AML-193 (cell line): ENCODE measurements around the gene MAGEB17.

Experiments used
- DNase-seq, 2 experiments: peaks; one replicate each; lab custom pipeline; 2025; lab: John Stamatoyannopoulos, UW

The MAGEB17 gene

DNA sequence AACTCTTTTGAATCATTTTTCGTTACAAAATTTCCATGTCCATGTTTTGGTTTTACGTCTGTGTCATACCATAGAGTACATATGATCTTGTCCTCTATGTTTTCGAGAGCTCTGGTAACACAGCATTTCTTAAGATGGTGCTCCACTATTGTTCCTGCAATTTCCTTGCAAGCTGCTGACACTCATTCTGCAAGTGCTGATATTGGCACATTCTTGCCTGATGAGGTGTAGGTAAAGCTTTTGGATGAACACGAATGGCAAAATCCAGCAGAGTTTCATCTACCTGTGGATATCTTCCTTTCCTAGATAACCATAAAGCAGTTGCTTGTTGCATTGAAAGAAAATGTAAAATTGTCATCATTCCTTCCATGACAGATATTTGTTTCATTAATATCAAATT is 41.3 kb downstream of the MAGEB17 start:
- no peak for DNase-seq

DNA sequence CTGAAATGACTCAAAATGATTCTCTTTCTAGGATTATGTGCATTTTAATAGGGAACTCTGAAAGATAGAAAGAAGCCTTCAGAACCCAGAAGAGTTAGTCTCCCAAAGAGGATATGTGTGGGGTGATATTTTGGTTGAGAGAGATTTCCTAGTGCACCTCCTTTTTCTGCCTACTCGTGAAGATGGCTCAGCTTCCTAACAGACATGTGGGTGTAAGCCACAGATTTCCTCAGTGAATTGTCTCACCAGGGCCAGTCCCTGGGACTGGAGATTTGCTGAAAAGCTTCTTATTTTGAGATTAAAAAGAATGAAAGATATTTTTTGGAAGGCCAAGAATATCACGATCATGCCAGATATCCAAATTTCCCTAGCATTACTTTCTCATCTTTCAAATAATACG is 42.8 kb downstream of the MAGEB17 start:
- no peak for DNase-seq

DNA sequence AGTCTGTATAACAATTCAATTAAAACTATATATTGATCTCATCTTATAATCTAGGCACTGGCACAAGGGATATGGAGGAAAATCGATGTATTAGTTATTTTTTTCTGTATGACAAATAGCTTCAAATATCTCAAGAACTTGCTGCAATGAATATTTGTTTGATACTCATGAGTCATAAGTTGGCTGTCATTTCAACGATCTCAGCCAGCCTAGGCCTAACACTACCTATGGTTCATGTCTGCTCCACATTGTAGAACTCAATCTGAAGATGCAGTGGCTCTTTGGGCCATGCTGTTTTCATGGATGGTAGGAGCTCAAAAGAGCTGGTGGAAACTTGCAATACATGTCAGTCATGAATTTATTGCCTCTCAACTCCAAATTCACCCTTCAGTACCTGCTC is 44.7 kb downstream of the MAGEB17 start:
- no peak for DNase-seq

DNA sequence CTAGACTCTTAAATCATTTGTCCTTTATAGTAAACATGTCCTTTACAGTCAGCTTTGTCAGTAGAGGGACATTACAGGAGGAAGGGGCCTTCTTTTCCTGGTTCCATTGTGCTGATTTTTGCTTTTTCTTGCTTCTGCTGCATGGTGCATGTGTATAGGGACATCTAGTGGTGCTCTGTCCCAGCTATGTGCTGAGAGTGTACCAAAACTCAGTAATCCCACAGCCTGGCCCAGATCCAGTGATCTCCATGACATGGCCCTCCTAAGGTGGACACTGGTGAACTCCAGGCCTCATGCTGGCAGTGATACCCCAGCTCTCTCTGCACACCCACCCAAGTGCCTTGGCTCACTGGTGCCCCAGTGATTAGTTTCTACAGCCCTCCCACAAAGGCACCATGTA is 45.2 kb downstream of the MAGEB17 start:
- no peak for DNase-seq

DNA sequence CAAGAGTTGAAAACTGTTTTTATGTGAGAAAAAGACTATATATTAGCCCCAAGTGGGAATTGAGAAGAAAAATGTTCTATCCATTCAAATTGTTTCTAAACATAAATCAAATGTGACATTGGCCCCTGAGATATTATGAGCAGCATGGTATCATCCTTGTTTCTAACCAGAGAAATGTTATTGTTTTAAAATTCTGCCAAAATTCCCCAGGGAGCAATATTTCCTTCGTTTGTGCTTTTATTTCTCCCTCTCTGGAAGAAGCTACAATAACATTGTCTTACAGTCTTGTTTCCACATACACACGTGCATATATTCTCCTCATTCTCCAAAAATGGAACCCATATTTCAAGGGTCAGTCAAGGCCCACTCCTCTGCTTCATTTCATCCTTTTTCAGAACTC is 46.7 kb downstream of the MAGEB17 start:
- no peak for DNase-seq

DNA sequence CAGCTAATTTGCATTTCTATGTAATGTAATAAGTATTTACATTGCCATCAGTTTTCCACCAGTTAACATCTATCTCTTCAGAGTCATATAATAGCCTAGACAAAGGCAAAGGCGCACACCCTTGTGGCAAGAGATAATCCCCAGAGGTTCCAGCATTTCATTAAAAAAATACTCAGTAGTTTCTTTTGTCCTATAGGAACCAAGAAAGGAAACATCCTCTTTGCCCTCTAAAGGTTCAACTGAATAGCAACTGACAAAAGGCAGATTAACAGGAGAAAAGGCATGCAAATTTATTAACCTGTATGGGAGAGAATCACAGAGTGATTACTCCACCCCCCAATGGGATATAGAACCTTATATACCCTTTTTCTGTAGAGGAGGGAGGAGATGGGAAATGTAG is 48.4 kb downstream of the MAGEB17 start:
- DNase-seq, result no peak
